DLD1 (cell line): ENCODE measurements around the gene OR4D5.

Source experiments
- in situ Hi-C: cut with HindIII; loops from 2 replicates; pipeline ENCODE4 v1.10.0; 2017; ENCODE audit warnings: low sequenced_read_pairs

OR4D5 gene

DNA sequence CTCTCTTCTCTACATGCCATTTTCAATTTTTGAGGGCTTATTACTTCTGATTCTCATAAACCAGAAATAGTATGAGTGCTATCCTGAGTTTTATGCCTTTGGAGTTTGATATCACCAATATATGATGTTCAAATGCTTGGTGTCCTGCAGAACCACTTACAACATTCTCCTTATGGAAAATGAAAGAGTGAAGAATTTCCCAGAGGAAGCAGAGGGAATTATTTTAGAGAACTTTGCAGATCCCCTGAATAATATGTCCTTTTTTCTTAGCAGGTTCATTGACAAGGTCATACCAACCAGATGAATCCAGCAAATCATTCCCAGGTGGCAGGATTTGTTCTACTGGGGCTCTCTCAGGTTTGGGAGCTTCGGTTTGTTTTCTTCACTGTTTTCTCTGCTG, at the start of gene OR4D5:
Gene OR4D5 (plus strand): TSS at position 301 of the 400 bp plus-strand sequence. CDS start 0 bp downstream, at position 301.
- in situ Hi-C loops: no loop called here

GRCh38 chr11:123892031-123892430, 47.4 kb upstream of the OR4D5 start:
- in situ Hi-C loops: no loop called here

DNA sequence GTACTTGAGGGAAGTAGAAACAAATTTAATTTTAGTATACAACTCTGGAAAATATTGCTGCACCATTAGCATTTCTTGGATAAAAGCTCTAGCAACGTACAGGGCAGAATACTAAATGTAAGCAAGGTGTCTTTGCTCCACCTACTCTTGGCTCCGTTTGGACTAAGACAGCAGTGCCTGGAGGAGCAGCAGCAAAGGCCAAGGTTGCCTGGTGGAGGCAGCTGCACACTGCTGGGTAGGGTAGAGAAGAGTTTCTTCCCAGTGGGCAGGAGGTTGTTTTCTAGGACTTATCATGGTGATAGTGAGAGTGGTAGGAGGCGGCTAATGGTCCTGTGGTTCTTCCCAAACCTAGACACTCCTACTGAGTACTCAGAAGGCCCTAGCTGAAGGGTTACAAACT, 39.6 kb upstream of the OR4D5 start:
- in situ Hi-C loops: no loop called here

DNA sequence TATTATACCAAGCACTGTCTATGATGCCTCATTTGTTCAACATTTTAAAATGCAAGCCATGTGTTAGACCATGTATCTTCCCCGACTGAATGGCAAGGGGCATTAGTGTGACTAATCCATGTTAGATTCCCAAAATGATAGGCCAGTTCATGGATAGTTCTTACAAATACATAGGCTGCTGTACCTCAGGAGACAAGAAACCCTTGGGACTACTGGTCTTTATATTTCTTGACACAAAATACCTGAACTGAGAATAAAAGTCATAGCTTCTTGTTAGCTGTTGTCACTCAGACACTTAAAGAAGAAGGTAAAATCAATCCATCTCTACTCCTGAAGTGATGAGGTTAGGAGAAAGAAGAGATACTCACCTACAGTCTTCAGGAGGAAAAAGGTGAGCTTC, 37.5 kb upstream of the OR4D5 start, which contains the start of gene OR8D4:
Gene OR8D4 (plus strand): TSS at position 301 of the 400 bp plus-strand sequence. CDS start 4,265 bp downstream, outside the sequence.
- in situ Hi-C loops: no loop called here

DNA sequence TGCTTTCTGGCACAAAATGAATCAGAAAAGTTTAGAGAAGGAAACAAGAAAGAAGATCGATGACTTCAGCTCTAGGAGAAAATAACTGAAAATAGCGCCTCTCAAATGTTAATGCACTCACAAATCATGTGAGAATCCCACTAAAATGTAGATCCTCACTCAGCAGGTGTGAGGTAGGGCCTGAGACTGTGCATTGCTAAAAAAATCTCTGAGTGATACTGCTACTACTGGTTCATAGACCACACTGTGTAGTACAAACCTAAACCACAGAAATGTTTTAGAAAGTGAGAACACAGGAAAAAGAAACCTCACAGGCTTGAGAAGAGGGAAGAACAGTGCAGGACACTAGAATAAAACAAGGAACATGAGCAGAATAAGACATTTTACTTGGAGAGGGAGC, 35.5 kb upstream of the OR4D5 start:
- in situ Hi-C loops: no loop called here

GRCh38 chr11:123904932-123905331, 34.5 kb upstream of the OR4D5 start:
- in situ Hi-C loops: no loop called here

DNA sequence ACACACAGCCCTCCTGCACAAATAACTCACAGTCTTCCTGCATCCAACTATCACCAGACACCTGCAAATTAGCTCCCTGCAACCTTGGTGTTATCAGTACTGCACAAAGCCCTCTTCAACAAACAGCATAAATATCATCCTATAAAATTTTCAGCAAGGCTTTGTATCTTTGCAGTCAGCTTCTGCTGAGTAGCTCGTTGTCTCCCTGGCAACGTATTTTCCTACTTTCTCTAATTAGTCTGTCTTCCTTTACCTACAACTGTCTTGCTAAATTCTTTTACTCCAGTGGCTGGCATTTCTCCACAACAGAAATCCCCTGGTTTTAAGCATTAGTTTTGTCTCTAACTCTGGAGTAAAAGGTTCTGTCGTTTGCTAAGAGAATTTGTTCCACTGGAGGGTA, 33.6 kb upstream of the OR4D5 start:
- in situ Hi-C loops: no loop called here

GRCh38 chr11:123920943-123921342, 18.5 kb upstream of the OR4D5 start:
- in situ Hi-C loops: no loop called here

DNA sequence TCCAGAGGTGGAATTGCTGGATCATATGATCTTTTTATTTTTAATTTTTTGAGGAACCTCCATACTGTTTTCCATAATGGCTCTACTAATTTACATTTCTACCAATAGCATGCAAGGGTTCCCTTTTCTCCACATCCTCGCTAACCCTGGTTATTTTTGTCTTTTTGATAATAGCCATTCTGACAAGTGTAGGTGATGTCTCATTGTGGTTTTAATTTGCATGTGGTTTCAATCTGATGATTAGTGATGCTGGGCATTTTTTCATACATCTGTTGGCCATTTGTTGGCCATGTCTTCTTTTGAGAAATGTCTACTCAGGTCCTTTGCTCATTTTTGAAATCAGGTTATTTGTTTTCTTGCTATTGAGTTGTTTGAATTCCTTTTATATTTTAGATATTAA, 15.4 kb upstream of the OR4D5 start:
- in situ Hi-C loops: no loop called here

GRCh38 chr11:123942413-123942812, 3.0 kb downstream of the OR4D5 start:
- in situ Hi-C loops: no loop called here

GRCh38 chr11:123943738-123944137, 4.3 kb downstream of the OR4D5 start, which contains the start of gene OR6T1:
TSS of gene OR6T1 (minus strand) at chr11:123943838. CDS start at chr11:123943838, 0 bp downstream.
- in situ Hi-C loops: no loop called here

- in situ Hi-C loops: no loop called here
Measured at GRCh38 chr11:123945132-123945531, 5.7 kb downstream of the OR4D5 start.

- in situ Hi-C loops: no loop called here
Measured at GRCh38 chr11:123956752-123957151, 17.3 kb downstream of the OR4D5 start.

DNA sequence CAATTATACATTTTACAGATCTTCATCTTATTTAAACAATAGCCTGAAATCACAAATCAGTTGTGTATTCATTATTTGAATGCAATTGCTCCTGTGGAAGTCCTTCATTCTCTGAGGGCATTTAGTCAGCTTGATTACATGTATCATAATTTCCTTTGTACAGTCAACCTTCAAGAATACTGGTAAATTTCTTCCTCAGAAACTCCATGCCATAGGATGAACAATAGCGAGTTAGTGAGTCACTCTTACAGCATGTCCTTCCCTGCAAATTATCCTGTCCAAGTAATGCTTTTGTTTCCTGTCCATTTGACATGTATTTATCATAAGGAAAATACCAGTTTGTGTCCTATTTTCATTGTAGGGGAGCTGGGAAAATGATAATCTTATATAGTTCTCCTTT, 34.4 kb downstream of the OR4D5 start:
- in situ Hi-C loops: no loop called here

- in situ Hi-C loops: no loop called here
Measured at GRCh38 chr11:123976770-123977560, 37.5 kb downstream of the OR4D5 start.

DNA sequence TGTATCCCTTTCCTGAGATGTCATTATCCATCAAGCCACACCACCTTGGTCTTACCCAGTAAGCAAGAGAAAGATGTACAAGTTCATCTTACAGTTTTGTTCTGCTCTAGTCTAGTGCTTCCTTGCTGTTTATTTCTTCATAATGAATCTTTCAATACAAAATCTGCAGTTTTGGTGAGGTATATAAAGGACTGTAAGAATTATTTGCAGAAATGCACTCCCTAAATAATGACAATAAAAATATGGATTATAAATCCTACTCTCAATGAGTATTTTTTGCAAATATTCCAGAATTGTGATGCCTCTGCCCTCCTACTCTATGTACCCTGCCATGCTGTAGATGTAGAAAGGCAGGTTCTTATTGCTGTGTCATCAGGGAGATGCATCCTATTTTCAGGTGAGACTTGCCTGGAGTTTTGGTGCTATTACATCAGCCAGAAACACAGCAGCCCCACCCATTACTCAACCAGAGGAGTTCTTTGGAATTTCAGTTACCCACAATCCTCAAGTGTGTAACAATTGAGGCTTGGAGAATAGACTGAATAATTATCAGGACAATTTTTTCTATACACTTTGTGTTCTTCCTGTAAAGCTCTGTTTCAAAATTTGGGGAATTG, 38.4 kb downstream of the OR4D5 start, which contains the start of gene OR10S1:
Gene OR10S1 (minus strand): TSS at position 51 of the 617 bp plus-strand sequence. CDS start 117 bp downstream, outside the sequence.
- in situ Hi-C loops: no loop called here

- in situ Hi-C loops: no loop called here
Measured at GRCh38 chr11:123979311-123979710, 39.9 kb downstream of the OR4D5 start.
